Parathyroid adenoma (tissue), 2 donors: ENCODE measurements around the gene RGS5.

ENCODE experiments used
- H2AFZ ChIP-seq: fragments of 300-600 bp; sonication (generic); one replicate; pipeline ENCODE4 v1.7.0; 2017; ENCODE audit warnings: antibody characterized with exemption, mild to moderate bottlenecking
- H3K27ac ChIP-seq: fragments of 300-600 bp; sonication (generic); one replicate; pipeline ENCODE4 v1.7.0; 2017
- H3K27me3 ChIP-seq: fragments of 300-600 bp; sonication (generic); one replicate; pipeline ENCODE4 v1.7.0; 2017; ENCODE audit warnings: low read length; ENCODE audit not compliant: control insufficient read depth, insufficient read depth
- H3K36me3 ChIP-seq: fragments of 300-600 bp; sonication (generic); one replicate; pipeline ENCODE4 v1.7.0; 2017; ENCODE audit warnings: low read length; ENCODE audit not compliant: control insufficient read depth, insufficient read depth
- H3K4me1 ChIP-seq: fragments of 300-600 bp; sonication (generic); one replicate; pipeline ENCODE4 v1.7.0; 2017; ENCODE audit warnings: control low read depth
- H3K4me2 ChIP-seq: fragments of 300-600 bp; sonication (generic); one replicate; pipeline ENCODE4 v1.7.0; 2017; ENCODE audit warnings: low read length
- H3K4me3 ChIP-seq: fragments of 300-600 bp; sonication (generic); one replicate; pipeline ENCODE4 v1.7.0; 2017; ENCODE audit warnings: low read depth, low read length
- H3K79me2 ChIP-seq: fragments of 300-600 bp; sonication (generic); one replicate; pipeline ENCODE4 v1.7.0; 2017; ENCODE audit warnings: control low read depth
- H3K9ac ChIP-seq: fragments of 300-600 bp; sonication (generic); one replicate; pipeline ENCODE4 v1.7.0; 2017; ENCODE audit warnings: mild to moderate bottlenecking
- H3K9me3 ChIP-seq: fragments of 300-600 bp; sonication (generic); one replicate; pipeline ENCODE4 v1.7.0; 2017; ENCODE audit warnings: low read length; ENCODE audit not compliant: control insufficient read depth
- CTCF ChIP-seq: fragments of 300-600 bp; sonication (generic); IDR thresholded peaks from one replicate; pipeline ENCODE4 v1.7.0; 2017; ENCODE audit warnings: antibody characterized with exemption, mild to moderate bottlenecking
- donor health status: primary hyperparathyroidism.

RGS5 gene

GRCh38 chr1:163197022-163197421 lies 5.7 kb downstream of the RGS5 start:
- Histone ChIP-seq H3K9me3 (no peaks in the 10 kb centered on the region), H2AFZ (no peak overlapping the region), H3K9ac (no peak overlapping the region), H3K4me3 (no peak overlapping the region), H3K79me2 (no peaks in the 10 kb centered on the region), H3K27me3 (no peaks in the 10 kb centered on the region), H3K4me1 (no peaks in the 10 kb centered on the region), H3K4me2 (no peak overlapping the region), H3K27ac (no peak overlapping the region), H3K36me3 (no peaks in the 10 kb centered on the region)
- TF ChIP-seq CTCF = no peak

- no peaks in the 10 kb centered on the region for H3K27me3 ChIP-seq
- no peak for TF ChIP-seq CTCF
- no peaks in the 10 kb centered on the region for H3K9me3 ChIP-seq
- H2AFZ ChIP-seq = no peak overlapping the region
- no peaks in the 10 kb centered on the region for H3K4me1 ChIP-seq
- H3K9ac ChIP-seq = no peak overlapping the region
- no peak overlapping the region for H3K4me3 ChIP-seq
- H3K27ac ChIP-seq = no peak overlapping the region
- no peaks in the 10 kb centered on the region for H3K36me3 ChIP-seq
- H3K4me2 ChIP-seq = no peak overlapping the region
- H3K79me2 ChIP-seq = no peaks in the 10 kb centered on the region
These were observed 6.3 kb downstream of the RGS5 start for GRCh38 chr1:163196449-163196787.

GRCh38 chr1:163195728-163196448 lies 6.8 kb downstream of the RGS5 start:
- Histone ChIP-seq H3K9me3 (no peaks in the 10 kb centered on the region), H3K4me3 (no peak overlapping the region), H3K9ac (no peak overlapping the region), H3K4me2 (no peak overlapping the region), H2AFZ (no peak overlapping the region), H3K79me2 (no peaks in the 10 kb centered on the region), H3K27ac (no peak overlapping the region), H3K27me3 (no peaks in the 10 kb centered on the region), H3K36me3 (no peaks in the 10 kb centered on the region), H3K4me1 (no peaks in the 10 kb centered on the region)
- TF ChIP-seq CTCF = no peak

GRCh38 chr1:163191301-163191700 lies 11.4 kb downstream of the RGS5 start:
- no peaks in the 10 kb centered on the region for H3K9me3 ChIP-seq
- H3K4me3 ChIP-seq = no peak overlapping the region
- no peak overlapping the region for H3K4me2 ChIP-seq
- no peaks in the 10 kb centered on the region for H3K4me1 ChIP-seq
- no peaks in the 10 kb centered on the region for H3K79me2 ChIP-seq
- no peak overlapping the region for H3K27ac ChIP-seq
- TF ChIP-seq CTCF = no peak
- H3K36me3 ChIP-seq = no peaks in the 10 kb centered on the region
- no peak overlapping the region for H2AFZ ChIP-seq
- no peaks in the 10 kb centered on the region for H3K27me3 ChIP-seq
- no peak overlapping the region for H3K9ac ChIP-seq

GRCh38 chr1:163188947-163189346 lies 13.8 kb downstream of the RGS5 start:
- Histone ChIP-seq H3K36me3 (no peaks in the 10 kb centered on the region), H3K79me2 (no peaks in the 10 kb centered on the region), H3K27ac (no peak overlapping the region), H3K4me3 (no peak overlapping the region), H3K4me2 (no peak overlapping the region), H3K27me3 (no peaks in the 10 kb centered on the region), H3K9me3 (no peaks in the 10 kb centered on the region), H3K4me1 (no peaks in the 10 kb centered on the region), H2AFZ (no peak overlapping the region), H3K9ac (no peak overlapping the region)
- no peak for TF ChIP-seq CTCF
